ENCODE results near the gene ADCY3. TPM values are rescaled to one million over a fixed set of nuclear protein-coding genes. Genes with fewer than 3 reads are reported as not detected.

Gene ADCY3
- total and polyA plus RNA-seq, 10 of the 15 experiments (the other 5 are each of a cell fraction or from before 2014, with no cell fraction given), result 2.8 to 102 (median 50.4) TPM

DNA sequence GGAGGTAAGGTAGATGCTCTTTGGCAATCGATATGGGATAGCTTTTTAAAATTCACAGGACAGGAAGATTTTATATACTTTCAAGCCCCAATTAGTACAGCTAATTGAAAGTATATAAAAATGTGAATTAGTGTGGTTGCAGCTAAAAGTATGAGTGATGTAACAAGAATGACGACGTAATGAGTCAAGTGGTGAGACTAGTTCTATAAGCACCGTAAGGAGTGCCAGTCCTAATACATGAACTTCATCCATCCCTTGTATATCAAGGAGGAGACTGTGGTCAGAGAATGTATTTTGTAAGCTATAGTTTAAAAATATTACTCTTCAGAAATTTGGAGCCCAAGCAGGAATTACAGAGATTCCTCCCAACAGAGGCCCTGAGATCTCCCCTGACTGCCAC is 25.9 kb upstream of the ADCY3 start:
- BruUV-seq (replicated peaks), result no TSS peak
- no peak overlapping the region for H3K9ac ChIP-seq (ENCODE audit: control insufficient read depth, insufficient read depth, low read length)
- H4K20me1 ChIP-seq (ENCODE audit: control insufficient read depth, insufficient read depth), result no peaks in the 10 kb centered on the region
- H3K9me3 ChIP-seq (replicated peaks; ENCODE audit: control insufficient read depth, insufficient read depth, low read length), result no peaks in the 10 kb centered on the region
- H3K36me3 ChIP-seq (ENCODE audit: control insufficient read depth in 2 of 2, insufficient read depth in 2 of 2, low read length in 1 of 2), result peaks cover 2 to 9% of the 10 kb centered on the region in 2 experiments; a peak in 3 of 4 replicates
- no peak overlapping the region for H3K4me2 ChIP-seq (ENCODE audit: control insufficient read depth, insufficient read depth)
- intact Hi-C loops (cut with micrococcal nuclease; ENCODE audit: unreplicated experiment) (no loop called here), in situ Hi-C loops (cut with MboI) (no loop called here)
- H3K4me3 ChIP-seq, result no peak overlapping the region
- DNase-seq (ENCODE audit: low read depth, low spot score) (no peak), FAIRE-seq (no peak), ATAC-seq (no peak)
- no peak for TF ChIP-seq SMAD1 (IDR thresholded peaks at IDR 0.05; ENCODE audit: low read depth, partially characterized antibody)
- TF ChIP-seq, protein P1, sequence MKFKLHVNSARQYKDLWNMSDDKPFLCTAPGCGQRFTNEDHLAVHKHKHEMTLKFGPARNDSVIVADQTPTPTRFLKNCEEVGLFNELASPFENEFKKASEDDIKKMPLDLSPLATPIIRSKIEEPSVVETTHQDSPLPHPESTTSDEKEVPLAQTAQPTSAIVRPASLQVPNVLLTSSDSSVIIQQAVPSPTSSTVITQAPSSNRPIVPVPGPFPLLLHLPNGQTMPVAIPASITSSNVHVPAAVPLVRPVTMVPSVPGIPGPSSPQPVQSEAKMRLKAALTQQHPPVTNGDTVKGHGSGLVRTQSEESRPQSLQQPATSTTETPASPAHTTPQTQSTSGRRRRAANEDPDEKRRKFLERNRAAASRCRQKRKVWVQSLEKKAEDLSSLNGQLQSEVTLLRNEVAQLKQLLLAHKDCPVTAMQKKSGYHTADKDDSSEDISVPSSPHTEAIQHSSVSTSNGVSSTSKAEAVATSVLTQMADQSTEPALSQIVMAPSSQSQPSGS (IDR thresholded peaks at IDR 0.05; ENCODE audit: low read length), result no peak
- H3K4me1 ChIP-seq (ENCODE audit: control insufficient read depth, insufficient read depth, low read length), result no peaks in the 10 kb centered on the region
- RAD21 ChIA-PET (ENCODE audit: unreplicated experiment), result no interaction called here
- H3K27ac ChIP-seq (ENCODE audit: control insufficient read depth, insufficient read depth), result no peak overlapping the region
- CTCF ChIA-PET, result interaction anchor here (0.6 kb wide), 2 partner anchors 49 to 464 kb away, joined by 3 read pairs; no protein-coding TSS in a partner anchor
- no peak overlapping the region for H2AFZ ChIP-seq (ENCODE audit: control insufficient read depth, low read depth, low read length)
- WGBS (ENCODE audit: insufficient coverage, insufficient replicate concordance, low lambda C conversion rate, missing lambda C conversion rate), result 97% methylated on average over 4 of the region's 4 CpGs
- SMC1A ChIA-PET (ENCODE audit: uncharacterized antibody, unreplicated experiment), result interaction anchor here (0.8 to 1.8 kb wide), 4 partner anchors 9 to 33 kb away, joined by 3 to 7 read pairs (median 4); no protein-coding TSS in a partner anchor
- POLR2A ChIA-PET, result interaction anchor here (1.0 kb wide), 1 partner anchor 153 kb away, joined by 4 read pairs; no protein-coding TSS in a partner anchor
- H3K79me2 ChIP-seq (ENCODE audit: control insufficient read depth, insufficient read depth, low read length), result no peaks in the 10 kb centered on the region
- no peaks in the 10 kb centered on the region for H3K27me3 ChIP-seq (replicated peaks in 1 of 2; ENCODE audit: control insufficient read depth in 2 of 2, insufficient read depth in 2 of 2, low read length in 1 of 2)

DNA sequence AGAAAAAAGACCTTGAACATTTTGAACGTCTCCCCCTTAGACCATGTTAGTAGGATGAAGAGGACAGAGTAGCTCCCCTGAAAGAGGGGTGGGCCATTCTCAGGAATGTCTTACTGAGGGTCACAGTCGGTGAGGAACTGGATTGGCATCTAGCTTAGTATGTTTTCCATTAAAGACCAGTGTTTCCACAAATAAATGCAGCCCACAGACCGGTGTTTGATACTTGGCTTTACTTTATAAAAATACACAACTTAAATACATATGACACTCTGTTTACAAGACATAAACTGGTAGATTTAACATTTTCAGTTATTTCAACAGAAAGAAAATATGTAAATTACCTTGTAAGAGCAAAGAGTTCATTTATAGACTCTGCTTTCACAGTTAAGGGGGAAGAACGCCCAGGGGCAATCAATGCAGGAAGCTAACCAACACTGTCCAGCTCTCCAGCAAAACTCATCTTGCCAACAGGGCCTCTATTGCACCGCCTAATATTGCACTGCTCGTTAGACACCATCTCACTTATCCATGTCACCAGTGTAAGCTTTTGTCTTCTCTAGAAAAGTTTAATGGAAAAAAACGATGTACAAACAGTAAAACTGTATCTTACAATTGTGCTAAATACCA is 23.5 kb upstream of the ADCY3 start:
- WGBS (ENCODE audit: insufficient coverage, insufficient replicate concordance, low lambda C conversion rate, missing lambda C conversion rate), result 79% methylated on average over 7 of the region's 7 CpGs
- H3K9ac ChIP-seq (ENCODE audit: control insufficient read depth, insufficient read depth, low read length), result no peak overlapping the region
- in situ Hi-C loops (cut with MboI), result no loop called here
- no peaks in the 10 kb centered on the region for H3K27me3 ChIP-seq (replicated peaks in 1 of 2; ENCODE audit: control insufficient read depth in 2 of 2, insufficient read depth in 2 of 2, low read length in 1 of 2)
- no peaks in the 10 kb centered on the region for H3K9me3 ChIP-seq (replicated peaks; ENCODE audit: control insufficient read depth, insufficient read depth, low read length)
- ChIA-PET RAD21 (ENCODE audit: unreplicated experiment) (no interaction called here), POLR2A (no interaction called here), SMC1A (ENCODE audit: uncharacterized antibody, unreplicated experiment) (interaction anchor here (0.5 to 2.7 kb wide), 8 partner anchors 8 to 114 kb away, joined by 3 to 7 read pairs (median 4); no protein-coding TSS in a partner anchor), CTCF (interaction anchor here (0.6 to 2.4 kb wide), 4 partner anchors 9 to 32 kb away, joined by 3 to 9 read pairs (median 3); no protein-coding TSS in a partner anchor)
- ATAC-seq, result no peak
- no peaks in the 10 kb centered on the region for H3K79me2 ChIP-seq (ENCODE audit: control insufficient read depth, insufficient read depth, low read length)
- no peaks in the 10 kb centered on the region for H3K4me1 ChIP-seq (ENCODE audit: control insufficient read depth, insufficient read depth, low read length)
- no peak overlapping the region for H3K27ac ChIP-seq (ENCODE audit: control insufficient read depth, insufficient read depth)
- no peak for FAIRE-seq
- no peak overlapping the region for H2AFZ ChIP-seq (ENCODE audit: control insufficient read depth, low read depth, low read length)
- BruUV-seq (replicated peaks), result no TSS peak
- peaks cover 2 to 9% of the 10 kb centered on the region in 2 experiments; a peak in 3 of 4 replicates for H3K36me3 ChIP-seq (ENCODE audit: control insufficient read depth in 2 of 2, insufficient read depth in 2 of 2, low read length in 1 of 2)
- intact Hi-C loops (cut with micrococcal nuclease; ENCODE audit: unreplicated experiment), result no loop called here
- H3K4me3 ChIP-seq, result no peak overlapping the region
- H3K4me2 ChIP-seq (ENCODE audit: control insufficient read depth, insufficient read depth), result no peak overlapping the region
- no peak for DNase-seq (ENCODE audit: low read depth, low spot score)
- no peaks in the 10 kb centered on the region for H4K20me1 ChIP-seq (ENCODE audit: control insufficient read depth, insufficient read depth)
- TF ChIP-seq, protein P2, sequence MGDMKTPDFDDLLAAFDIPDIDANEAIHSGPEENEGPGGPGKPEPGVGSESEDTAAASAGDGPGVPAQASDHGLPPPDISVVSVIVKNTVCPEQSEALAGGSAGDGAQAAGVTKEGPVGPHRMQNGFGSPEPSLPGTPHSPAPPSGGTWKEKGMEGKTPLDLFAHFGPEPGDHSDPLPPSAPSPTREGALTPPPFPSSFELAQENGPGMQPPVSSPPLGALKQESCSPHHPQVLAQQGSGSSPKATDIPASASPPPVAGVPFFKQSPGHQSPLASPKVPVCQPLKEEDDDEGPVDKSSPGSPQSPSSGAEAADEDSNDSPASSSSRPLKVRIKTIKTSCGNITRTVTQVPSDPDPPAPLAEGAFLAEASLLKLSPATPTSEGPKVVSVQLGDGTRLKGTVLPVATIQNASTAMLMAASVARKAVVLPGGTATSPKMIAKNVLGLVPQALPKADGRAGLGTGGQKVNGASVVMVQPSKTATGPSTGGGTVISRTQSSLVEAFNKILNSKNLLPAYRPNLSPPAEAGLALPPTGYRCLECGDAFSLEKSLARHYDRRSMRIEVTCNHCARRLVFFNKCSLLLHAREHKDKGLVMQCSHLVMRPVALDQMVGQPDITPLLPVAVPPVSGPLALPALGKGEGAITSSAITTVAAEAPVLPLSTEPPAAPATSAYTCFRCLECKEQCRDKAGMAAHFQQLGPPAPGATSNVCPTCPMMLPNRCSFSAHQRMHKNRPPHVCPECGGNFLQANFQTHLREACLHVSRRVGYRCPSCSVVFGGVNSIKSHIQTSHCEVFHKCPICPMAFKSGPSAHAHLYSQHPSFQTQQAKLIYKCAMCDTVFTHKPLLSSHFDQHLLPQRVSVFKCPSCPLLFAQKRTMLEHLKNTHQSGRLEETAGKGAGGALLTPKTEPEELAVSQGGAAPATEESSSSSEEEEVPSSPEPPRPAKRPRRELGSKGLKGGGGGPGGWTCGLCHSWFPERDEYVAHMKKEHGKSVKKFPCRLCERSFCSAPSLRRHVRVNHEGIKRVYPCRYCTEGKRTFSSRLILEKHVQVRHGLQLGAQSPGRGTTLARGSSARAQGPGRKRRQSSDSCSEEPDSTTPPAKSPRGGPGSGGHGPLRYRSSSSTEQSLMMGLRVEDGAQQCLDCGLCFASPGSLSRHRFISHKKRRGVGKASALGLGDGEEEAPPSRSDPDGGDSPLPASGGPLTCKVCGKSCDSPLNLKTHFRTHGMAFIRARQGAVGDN (IDR thresholded peaks at IDR 0.05), result no peak
- no peak for TF ChIP-seq KAT2A (conservative IDR thresholded peaks at IDR 0.05; ENCODE audit: control insufficient read depth, low read depth, low read length)
- no peak for TF ChIP-seq JUND (IDR thresholded peaks at IDR 0.05; ENCODE audit: low read depth, low read length)
- TF ChIP-seq PML (IDR thresholded peaks at IDR 0.05; ENCODE audit: low read length), result no peak
- TF ChIP-seq, protein P3, sequence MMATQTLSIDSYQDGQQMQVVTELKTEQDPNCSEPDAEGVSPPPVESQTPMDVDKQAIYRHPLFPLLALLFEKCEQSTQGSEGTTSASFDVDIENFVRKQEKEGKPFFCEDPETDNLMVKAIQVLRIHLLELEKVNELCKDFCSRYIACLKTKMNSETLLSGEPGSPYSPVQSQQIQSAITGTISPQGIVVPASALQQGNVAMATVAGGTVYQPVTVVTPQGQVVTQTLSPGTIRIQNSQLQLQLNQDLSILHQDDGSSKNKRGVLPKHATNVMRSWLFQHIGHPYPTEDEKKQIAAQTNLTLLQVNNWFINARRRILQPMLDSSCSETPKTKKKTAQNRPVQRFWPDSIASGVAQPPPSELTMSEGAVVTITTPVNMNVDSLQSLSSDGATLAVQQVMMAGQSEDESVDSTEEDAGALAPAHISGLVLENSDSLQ (IDR thresholded peaks at IDR 0.05), result no peak
- TF ChIP-seq POLR2AphosphoS2 (IDR thresholded peaks at IDR 0.05; ENCODE audit: low read depth, low read length), result no peak
- no peak for TF ChIP-seq ZZZ3 (IDR thresholded peaks at IDR 0.05; ENCODE audit: control insufficient read depth, insufficient read length, low read depth)
- TF ChIP-seq SP1 (IDR thresholded peaks at IDR 0.05; ENCODE audit: low read depth, low read length), result no peak
